ENCODE data around the gene INHBB.

DNA sequence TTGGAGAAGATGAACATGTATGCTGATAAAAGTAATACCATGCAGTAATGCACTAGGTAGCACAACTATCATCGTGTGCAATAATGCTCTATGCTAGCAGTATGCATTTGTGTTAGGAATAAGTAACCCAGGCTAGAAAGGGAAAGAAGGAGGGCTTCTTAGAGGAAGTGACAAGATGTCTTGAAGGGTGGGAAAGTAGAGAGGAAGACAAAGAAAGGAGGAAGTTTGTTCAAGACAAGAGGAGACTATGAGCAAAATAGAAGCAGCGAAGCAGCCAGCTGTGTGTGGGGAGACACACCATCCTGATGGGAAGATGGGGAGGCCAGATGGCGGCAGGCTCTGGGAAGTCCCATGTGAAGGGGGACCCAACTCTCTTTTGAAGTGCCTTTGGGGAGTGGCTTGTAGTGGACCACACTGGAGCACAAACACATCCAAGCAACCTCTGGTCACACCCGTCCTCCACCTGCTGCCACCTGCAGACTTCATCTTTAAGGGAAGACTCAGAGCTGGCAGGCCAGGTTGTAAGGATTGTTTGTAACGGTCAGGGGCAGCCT lies 39.9 kb upstream of the INHBB start:
- TF ChIP-seq, protein P1, sequence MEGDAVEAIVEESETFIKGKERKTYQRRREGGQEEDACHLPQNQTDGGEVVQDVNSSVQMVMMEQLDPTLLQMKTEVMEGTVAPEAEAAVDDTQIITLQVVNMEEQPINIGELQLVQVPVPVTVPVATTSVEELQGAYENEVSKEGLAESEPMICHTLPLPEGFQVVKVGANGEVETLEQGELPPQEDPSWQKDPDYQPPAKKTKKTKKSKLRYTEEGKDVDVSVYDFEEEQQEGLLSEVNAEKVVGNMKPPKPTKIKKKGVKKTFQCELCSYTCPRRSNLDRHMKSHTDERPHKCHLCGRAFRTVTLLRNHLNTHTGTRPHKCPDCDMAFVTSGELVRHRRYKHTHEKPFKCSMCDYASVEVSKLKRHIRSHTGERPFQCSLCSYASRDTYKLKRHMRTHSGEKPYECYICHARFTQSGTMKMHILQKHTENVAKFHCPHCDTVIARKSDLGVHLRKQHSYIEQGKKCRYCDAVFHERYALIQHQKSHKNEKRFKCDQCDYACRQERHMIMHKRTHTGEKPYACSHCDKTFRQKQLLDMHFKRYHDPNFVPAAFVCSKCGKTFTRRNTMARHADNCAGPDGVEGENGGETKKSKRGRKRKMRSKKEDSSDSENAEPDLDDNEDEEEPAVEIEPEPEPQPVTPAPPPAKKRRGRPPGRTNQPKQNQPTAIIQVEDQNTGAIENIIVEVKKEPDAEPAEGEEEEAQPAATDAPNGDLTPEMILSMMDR (IDR thresholded peaks at IDR 0.05) = no peak
- TF ChIP-seq POLR2A (IDR thresholded peaks at IDR 0.05) = no peak
